ENCODE data around the gene GARNL3. TPM values are rescaled to one million over a fixed set of nuclear protein-coding genes. Genes with fewer than 3 reads are reported as not detected.

GARNL3 gene
- total RNA-seq, 1 donor from 2014 or later: 21.4 TPM

GRCh38 chr9:127311239-127311741, 46.7 kb downstream of the GARNL3 start:
- Mint-ChIP-seq H3K27me3 (no peaks in the 10 kb centered on the region), H3K9me3 (ENCODE audit: low read depth) (no peaks in the 10 kb centered on the region), H3K36me3 (ENCODE audit: insufficient read depth) (peaks cover 6% of the 10 kb centered on the region), H3K27ac (no peak overlapping the region), H3K4me3 (ENCODE audit: low read depth) (no peak overlapping the region), H3K4me1 (ENCODE audit: low read depth) (peaks cover 22% of the 10 kb centered on the region)
- TF ChIP-seq, protein P1, sequence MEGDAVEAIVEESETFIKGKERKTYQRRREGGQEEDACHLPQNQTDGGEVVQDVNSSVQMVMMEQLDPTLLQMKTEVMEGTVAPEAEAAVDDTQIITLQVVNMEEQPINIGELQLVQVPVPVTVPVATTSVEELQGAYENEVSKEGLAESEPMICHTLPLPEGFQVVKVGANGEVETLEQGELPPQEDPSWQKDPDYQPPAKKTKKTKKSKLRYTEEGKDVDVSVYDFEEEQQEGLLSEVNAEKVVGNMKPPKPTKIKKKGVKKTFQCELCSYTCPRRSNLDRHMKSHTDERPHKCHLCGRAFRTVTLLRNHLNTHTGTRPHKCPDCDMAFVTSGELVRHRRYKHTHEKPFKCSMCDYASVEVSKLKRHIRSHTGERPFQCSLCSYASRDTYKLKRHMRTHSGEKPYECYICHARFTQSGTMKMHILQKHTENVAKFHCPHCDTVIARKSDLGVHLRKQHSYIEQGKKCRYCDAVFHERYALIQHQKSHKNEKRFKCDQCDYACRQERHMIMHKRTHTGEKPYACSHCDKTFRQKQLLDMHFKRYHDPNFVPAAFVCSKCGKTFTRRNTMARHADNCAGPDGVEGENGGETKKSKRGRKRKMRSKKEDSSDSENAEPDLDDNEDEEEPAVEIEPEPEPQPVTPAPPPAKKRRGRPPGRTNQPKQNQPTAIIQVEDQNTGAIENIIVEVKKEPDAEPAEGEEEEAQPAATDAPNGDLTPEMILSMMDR (IDR thresholded peaks at IDR 0.05; ENCODE audit: unreplicated experiment): peak; percentile 22
- DNase-seq (ENCODE audit: low spot score, unreplicated experiment): no peak

DNA sequence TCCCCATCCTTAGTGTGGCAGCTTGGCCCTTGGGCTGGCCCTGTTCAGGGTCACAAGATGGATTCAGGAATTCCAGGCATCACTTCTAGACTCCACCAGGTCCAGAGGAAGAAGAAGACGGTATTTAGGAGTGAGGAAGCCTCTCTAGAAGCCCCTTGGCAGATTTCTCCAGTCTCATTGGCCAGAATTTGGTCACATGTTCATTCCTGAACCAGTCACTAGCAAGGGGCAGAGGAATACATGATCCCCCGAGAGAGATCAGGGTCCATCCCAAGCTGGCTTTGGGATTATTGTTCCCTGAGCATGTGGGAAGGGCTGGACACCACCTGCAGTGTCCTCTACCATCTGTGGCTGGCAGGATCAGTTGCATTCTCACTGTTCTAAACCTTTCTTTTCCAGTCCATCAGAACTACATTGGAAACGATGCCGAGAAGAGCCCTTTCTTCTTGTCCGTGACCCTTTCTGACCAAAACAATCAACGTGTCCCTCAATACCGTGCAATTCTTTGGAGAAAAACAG, 48.5 kb downstream of the GARNL3 start:
- TF ChIP-seq, protein P1 (IDR thresholded peaks at IDR 0.05; ENCODE audit: unreplicated experiment): no peak
- H3K4me1 Mint-ChIP-seq (ENCODE audit: low read depth): peaks cover 17% of the 10 kb centered on the region
- no peak for DNase-seq (ENCODE audit: low spot score, unreplicated experiment)
- H3K4me3 Mint-ChIP-seq (ENCODE audit: low read depth): no peak overlapping the region
- H3K36me3 Mint-ChIP-seq (ENCODE audit: insufficient read depth): peaks cover 10% of the 10 kb centered on the region
- H3K27ac Mint-ChIP-seq: no peak overlapping the region
- no peaks in the 10 kb centered on the region for H3K9me3 Mint-ChIP-seq (ENCODE audit: low read depth)
- no peaks in the 10 kb centered on the region for H3K27me3 Mint-ChIP-seq

DNA sequence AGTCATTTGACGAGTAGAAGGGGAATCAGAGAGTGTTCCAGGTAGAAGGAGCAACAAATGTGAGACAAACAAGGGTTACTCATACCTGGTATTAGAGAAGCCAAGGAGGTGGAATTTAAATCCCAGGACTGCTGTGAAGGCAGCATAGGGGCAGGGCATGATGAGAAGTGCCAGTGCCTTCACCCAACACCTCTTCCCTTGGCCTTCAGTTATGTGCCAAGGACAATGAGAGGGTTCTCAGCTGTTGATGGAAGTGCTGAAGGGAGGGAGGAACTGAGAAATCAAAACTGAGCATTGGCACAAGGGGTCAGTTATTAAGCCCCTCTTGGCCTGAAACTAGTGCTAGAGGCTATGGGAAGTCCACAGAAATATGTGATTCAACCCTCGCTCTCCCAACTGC, 50.3 kb downstream of the GARNL3 start:
- TF ChIP-seq, protein P1 (IDR thresholded peaks at IDR 0.05; ENCODE audit: unreplicated experiment): no peak
- Mint-ChIP-seq H3K27me3 (no peaks in the 10 kb centered on the region), H3K27ac (no peak overlapping the region), H3K4me3 (ENCODE audit: low read depth) (no peak overlapping the region), H3K9me3 (ENCODE audit: low read depth) (no peaks in the 10 kb centered on the region), H3K4me1 (ENCODE audit: low read depth) (peaks cover 1% of the 10 kb centered on the region), H3K36me3 (ENCODE audit: insufficient read depth) (peaks cover 12% of the 10 kb centered on the region)
- no peak for DNase-seq (ENCODE audit: low spot score, unreplicated experiment)

DNA sequence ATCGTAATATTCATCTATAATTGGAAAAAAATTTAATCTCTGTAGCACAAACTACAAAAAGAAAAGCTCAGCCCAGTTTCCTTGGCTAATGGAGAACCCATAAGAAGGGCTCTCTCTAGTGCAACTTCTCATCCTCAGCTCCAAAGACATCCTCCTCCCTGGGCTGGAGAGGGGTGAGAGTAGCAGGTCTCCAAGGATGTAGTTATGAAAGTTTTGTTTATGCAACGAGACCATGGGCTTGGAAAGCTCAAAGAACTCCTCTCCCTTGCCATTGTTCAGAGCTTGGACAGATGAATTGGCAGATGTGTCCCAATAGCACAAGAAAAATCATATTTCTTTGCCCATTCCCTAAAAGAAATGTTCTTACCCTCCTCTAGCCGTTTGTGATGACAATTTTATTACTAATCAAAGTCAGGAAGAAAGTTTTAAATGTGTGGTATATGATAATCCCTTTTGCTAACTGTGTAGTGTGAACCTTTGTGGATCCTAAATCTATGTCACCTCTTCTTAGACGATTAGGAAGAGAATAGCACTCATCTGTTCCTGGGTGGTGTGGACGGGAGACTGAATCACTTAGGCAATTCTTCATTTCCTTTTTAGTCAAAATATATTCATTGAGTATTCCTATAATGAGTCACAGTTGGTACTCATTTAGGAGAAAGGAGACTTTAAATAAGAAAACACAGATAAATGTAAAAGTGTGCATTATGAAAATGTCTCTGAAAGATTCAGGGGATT, 52.2 kb downstream of the GARNL3 start:
- Mint-ChIP-seq H3K4me3 (ENCODE audit: low read depth) (no peak overlapping the region), H3K27ac (no peak overlapping the region), H3K9me3 (ENCODE audit: low read depth) (no peaks in the 10 kb centered on the region), H3K4me1 (ENCODE audit: low read depth) (no peaks in the 10 kb centered on the region), H3K36me3 (ENCODE audit: insufficient read depth) (peaks cover 12% of the 10 kb centered on the region), H3K27me3 (no peaks in the 10 kb centered on the region)
- DNase-seq (ENCODE audit: low spot score, unreplicated experiment): no peak
- TF ChIP-seq, protein P1 (IDR thresholded peaks at IDR 0.05; ENCODE audit: unreplicated experiment): no peak

DNA sequence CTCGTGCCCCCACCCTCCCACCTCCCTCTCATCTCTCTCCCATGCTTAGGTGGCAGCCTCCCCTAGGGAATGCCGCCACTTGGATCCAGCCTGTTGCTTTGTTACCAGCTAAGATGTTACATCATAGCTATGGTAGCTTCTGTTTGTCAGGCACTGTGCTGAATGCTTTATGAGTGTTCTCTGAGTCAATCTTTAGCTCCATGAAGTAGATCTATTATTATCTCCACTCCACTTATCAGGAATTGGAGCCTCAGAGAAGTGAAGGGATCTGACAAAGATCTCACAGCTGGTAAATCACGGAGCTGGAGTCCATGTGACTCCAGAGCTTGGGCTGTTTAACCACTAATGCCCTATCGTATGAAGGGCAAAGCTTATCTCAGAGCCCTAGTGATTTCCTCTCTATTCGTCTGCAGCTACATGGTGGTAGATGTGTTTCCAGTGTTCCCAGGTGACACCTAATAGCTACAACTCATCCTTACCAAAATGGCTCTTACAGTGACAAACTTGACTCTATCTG, 54.1 kb downstream of the GARNL3 start:
- Mint-ChIP-seq H3K4me3 (ENCODE audit: low read depth) (no peak overlapping the region), H3K36me3 (ENCODE audit: insufficient read depth) (peaks cover 10% of the 10 kb centered on the region), H3K27me3 (no peaks in the 10 kb centered on the region), H3K9me3 (ENCODE audit: low read depth) (no peaks in the 10 kb centered on the region), H3K4me1 (ENCODE audit: low read depth) (no peaks in the 10 kb centered on the region), H3K27ac (no peak overlapping the region)
- TF ChIP-seq, protein P1 (IDR thresholded peaks at IDR 0.05; ENCODE audit: unreplicated experiment): no peak
- DNase-seq (ENCODE audit: low spot score, unreplicated experiment): no peak

All from progenitor cell of endocrine pancreas (in vitro differentiated cells).